Stimulated activated CD4-positive, alpha-beta T cell treated with anti-CD3 and anti-CD28 coated beads, Interleukin-2, amount 100 ng/mL, for 24 hours (primary cell): ENCODE results near the gene LPXN.
A peak's percentile ranks its signal among the peaks of the same experiment; 100 is the strongest.

Source experiments
- DNase-seq, 2 donors: peaks; one replicate each; pipeline ENCODE4 v3.0.0-alpha.2; 2020

Gene LPXN

DNA sequence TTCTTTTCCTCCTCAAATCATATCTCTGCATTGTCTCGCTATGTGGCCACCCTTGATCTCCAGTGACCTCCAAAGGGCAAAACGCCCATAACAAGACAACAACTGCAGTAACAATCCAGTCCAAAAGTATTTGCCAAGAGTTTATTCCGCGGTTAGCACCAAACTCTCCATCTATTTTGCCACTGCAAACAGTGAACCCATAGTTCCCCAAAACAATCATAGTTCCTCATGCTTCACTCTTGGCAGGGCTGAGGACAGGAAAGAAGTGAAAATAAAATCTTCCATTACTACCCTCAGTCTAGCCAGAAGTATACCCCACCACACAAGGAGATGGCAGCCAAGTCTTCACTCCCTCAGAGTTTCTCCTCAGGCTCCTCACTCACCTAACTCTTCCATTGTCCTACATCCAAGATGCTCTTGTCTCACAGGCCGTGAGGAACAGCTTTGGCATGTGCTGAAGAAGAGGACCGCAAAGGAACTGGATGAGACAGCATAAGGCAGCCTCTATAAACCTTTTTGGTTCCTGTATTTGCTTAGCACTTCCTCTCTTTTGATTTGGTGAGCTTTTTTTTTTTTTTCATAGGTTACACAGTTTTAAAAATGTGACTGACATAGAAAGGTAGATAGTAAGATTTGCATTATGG is at the start of gene LPXN:
TSS of gene LPXN (minus strand) at position 480 of the 644 bp plus-strand sequence. CDS start at position 396, 84 bp downstream.
- DNase-seq, result peak; percentile 29 to 55

DNA sequence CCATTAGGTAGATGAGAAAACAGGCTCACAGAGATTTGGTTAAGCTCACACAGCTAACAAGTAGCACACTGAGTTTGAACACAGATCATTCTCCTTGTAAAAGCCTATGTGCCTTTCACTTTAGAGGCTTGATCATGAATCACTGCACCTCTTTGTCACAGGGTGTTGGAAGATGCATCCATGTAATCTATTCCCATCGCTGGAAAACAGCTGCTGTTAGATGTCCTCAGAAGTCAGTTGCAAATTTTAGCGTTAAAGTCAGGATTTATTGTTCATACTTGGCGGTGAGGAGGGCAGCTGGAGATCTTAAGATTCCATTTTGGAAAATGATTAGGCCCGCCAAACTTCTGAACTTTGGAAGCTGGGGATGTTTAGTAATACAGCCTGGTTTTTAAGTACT is 49.4 kb upstream of the LPXN start:
- DNase-seq, result no peak

- no peak for DNase-seq
Observed at GRCh38 chr11:58622344-58622743, 46.7 kb upstream of the LPXN start, which contains the start of gene CNTF. CNTF (plus strand) TSS chr11:58622665; CDS start chr11:58622753, 88 bp downstream.

- DNase-seq, result no peak
Observed at GRCh38 chr11:58621586-58622262, 46.1 kb upstream of the LPXN start.

DNA sequence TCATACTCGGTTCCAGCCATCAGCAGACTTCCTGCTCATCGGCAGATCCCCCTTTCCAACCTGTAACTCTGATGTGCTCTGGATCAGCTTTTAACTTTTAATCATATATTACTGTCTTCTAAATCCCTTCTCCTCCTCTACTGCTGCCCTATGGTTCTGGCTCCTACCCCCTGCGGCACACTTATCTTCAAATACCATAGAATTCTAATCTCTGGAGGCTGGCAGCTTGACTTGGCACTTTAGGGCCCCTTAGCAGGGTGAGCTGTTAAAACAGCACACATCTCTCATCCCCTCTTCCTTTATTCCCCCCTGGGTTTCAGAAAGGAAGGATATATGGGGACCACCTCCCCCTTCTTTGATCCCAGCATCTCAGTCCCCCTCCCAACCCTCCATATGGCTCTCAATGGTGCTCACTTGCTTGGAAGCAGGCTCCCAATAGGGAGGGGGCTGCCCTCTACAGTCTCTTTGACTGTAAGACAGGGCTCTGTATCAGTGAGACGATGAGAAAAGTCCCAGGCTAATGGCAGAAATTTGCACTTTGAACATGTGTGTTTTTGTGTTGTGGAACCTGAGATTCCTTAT is 42.4 kb upstream of the LPXN start:
- no peak for DNase-seq

DNA sequence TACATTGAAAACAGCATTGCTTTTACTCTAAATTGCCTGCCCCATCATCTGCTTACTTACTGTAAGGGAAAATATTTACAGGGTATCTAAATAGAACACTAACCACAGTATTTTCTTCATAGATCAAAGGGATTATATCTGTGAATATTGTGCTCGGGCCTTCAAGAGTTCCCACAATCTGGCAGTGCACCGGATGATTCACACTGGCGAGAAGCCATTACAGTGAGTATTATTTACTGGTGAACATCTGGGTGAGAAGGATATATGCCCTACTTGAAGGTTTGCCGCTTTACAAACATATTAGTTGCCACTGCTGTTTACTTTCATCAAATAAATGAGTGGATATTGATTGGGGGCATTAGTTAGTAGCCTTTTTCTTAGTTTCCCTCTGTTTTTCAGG is 40.9 kb upstream of the LPXN start:
- DNase-seq, result no peak

GRCh38 chr11:58615559-58615958 is 39.9 kb upstream of the LPXN start:
- no peak for DNase-seq

- DNase-seq, result no peak
Observed at GRCh38 chr11:58613228-58613627, 37.6 kb upstream of the LPXN start.

- no peak for DNase-seq
Observed at GRCh38 chr11:58609723-58610122, 34.1 kb upstream of the LPXN start.

GRCh38 chr11:58608331-58608730 is 32.7 kb upstream of the LPXN start:
- DNase-seq, result no peak

GRCh38 chr11:58606930-58607714 is 31.5 kb upstream of the LPXN start:
- DNase-seq, result no peak

DNA sequence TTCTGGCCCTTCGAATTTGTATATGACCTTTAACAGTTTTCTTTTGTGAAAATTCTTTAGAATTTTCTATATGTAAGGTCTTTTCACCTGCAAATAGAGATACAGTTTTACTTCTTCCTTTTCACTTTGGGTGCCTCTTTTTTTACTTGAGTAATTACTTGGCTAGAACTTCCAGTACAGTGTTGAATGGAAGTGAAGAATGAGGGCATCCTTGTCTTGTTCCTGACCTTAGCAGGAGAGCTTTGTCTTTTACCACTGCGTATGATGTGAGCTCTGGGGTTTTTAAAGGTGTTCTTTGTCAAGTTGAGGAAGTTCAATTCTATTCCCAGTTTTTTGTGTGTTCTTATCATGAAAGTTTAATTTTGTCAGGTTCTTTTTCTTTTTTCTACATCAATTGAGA is 24.9 kb upstream of the LPXN start:
- DNase-seq, result no peak

- DNase-seq, result no peak
Observed at GRCh38 chr11:58597486-58598144, 22.0 kb upstream of the LPXN start.

DNA sequence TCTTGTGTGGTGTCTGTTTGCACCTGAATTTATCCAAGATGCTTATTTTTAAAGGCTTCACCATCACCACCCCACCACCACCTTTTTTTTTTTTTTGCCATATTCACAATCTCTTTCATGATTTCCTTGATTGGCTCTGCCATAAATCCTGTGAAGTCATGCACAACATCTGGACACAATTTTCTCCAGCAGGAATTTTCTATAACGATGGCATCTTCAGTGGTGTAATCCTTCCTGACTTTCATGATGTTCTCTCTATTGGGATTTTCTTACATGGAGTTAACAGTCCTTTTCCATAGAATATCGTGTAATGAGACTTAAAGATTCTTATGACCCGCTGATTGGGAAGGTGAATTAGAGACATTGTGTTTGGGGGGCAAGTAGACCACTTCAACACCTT is 21.0 kb upstream of the LPXN start:
- DNase-seq, result no peak

DNA sequence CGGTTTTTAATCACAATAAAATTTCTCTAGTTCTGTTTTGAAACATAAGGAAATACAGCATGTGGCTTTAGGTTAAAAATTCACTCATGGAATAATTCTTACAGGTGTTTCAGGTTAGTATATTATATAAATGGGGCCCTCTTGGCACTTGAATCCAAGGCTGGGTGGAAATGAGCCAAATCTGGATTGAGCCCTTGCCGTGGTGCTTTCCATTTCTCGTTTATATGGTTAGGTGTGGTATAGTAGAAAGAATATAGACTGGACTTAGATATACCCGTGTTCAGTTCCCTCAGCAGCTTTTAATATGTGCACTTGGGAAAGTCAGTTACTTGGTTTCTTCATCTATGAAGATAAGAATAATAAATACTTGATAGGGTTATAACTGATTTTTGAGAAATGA is 19.2 kb upstream of the LPXN start:
- no peak for DNase-seq

GRCh38 chr11:58592760-58593472 is 17.3 kb upstream of the LPXN start:
- DNase-seq, result peak; percentile 49 to 64

DNA sequence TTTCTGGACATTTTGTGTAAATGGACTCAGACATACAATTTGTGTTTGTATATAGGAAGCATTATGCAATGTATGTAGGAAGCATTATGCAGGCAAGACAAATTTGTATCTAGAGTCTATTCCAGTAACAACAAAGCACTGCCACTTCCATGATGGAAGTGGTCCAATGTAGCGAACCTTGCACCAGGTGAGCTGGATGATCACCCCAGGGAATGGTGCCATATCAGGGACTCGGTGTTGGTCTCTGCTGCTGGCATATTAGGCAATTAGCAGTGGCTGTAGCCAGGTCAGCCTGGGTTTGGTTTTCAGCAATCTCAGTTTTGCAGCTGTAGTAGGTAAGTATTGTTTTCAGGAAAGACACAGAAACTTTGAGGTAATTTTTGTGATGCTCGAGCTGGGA is 16.0 kb upstream of the LPXN start:
- DNase-seq, result no peak

DNA sequence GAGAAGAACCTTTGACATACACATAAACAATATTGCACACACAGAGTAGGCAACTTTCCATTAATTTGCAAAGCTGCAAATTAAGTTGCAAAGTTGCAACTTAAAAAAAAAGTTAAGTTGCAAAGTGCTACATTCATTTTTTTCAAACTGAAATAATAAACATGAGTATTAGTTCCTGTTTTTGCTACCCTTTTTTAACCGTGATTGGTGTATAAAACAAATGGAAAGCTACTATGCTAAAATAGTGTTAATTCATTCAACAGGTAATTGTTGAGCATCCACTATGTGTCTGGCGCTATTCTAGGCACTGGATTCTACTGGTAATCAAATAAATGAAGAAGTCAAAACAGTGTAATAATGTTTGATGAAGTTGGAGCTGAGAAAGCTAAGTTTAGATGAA is 11.3 kb upstream of the LPXN start:
- no peak for DNase-seq

DNA sequence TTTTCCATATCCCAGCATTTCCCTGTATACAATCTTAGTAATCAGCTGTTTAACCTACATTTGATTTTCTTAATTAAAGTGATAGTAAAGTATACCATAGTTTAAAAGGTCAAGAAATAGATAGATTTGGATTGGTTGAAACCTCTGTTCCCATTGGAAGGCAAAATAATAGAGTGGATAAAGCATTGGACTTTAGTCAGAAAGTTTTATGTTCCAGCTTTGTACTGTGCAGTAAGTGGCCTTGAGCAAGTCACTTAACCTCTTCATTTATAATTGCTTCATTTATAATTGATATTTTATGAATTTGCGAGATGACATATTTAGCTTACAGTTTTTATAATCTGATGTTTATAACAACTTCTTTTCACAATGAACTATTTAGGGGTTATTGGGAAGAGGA is 6.8 kb upstream of the LPXN start:
- no peak for DNase-seq

- no peak for DNase-seq
Observed at GRCh38 chr11:58580311-58580710, 4.7 kb upstream of the LPXN start.

DNA sequence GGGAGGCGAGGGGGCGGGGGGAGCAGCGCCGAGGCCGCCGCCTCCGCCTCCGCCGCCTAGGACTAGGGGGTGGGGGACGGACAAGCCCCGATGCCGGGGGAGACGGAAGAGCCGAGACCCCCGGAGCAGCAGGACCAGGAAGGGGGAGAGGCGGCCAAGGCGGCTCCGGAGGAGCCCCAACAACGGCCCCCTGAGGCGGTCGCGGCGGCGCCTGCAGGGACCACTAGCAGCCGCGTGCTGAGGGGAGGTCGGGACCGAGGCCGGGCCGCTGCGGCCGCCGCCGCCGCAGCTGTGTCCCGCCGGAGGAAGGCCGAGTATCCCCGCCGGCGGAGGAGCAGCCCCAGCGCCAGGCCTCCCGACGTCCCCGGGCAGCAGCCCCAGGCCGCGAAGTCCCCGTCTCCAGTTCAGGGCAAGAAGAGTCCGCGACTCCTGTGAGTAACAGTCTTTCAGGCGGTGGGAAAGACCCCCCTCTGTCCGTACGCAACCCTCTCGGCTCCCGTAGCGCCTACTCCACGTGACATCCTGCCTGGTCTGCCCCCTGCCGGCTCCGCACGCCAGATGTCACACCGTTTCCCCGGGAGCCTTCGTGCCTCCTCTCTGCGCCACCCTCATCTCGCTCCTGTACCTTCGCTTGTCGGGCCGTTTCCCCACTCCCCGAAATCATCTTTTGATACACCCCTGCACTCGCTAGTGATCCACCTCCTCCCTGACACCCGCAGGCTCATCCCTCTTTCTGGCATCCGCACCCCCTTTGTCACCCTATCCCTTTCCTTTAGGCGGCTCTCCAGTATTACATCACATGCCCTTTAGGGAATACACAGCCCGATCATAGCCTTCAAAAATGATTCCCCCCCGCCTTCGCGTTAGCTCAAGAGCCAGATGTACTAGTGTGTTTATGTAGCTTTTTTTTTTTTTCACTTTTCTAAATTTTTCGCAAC is 3.8 kb upstream of the LPXN start:
- DNase-seq, result peak; percentile 89 to 95
